Measurements from ENCODE around the gene ZNF425.

GRCh38 chr7:149136118-149136517 is 10.0 kb upstream of the ZNF425 start:
- no peak for TF ChIP-seq CTCF (conservative IDR thresholded peaks at IDR 0.05; ENCODE audit: low read length)
- no peak for TF ChIP-seq EZH2phosphoT487 (IDR thresholded peaks at IDR 0.05; ENCODE audit: borderline replicate concordance)
